ENCODE measurements around the gene ZSCAN23.
"Not testable (repeated sequence)": the region's sequence is repeated elsewhere in the genome, so short reads cannot be mapped to it uniquely, and the experiment has no call there.

ZSCAN23 gene

GRCh38 chr6:28429781-28430180 lies 13.5 kb downstream of the ZSCAN23 start:
- H3K4me3 ChIP-seq (ENCODE audit: low read length), result no peak overlapping the region
- no peaks in the 10 kb centered on the region for H3K9me3 ChIP-seq (ENCODE audit: control insufficient read depth, low read depth, low read length)
- no peaks in the 10 kb centered on the region for H3K4me1 ChIP-seq (ENCODE audit: control insufficient read depth, low read depth, low read length)
- no peak overlapping the region for H3K27ac ChIP-seq (ENCODE audit: low read length)
- H3K9ac ChIP-seq (ENCODE audit: low read length), result no peak overlapping the region
- no peaks in the 10 kb centered on the region for H3K27me3 ChIP-seq (ENCODE audit: control insufficient read depth, insufficient read depth, low read length)
- peaks cover 20% of the 10 kb centered on the region for H3K36me3 ChIP-seq (ENCODE audit: control insufficient read depth, low read depth, low read length)

- Histone ChIP-seq H3K9me3 (ENCODE audit: control insufficient read depth, low read depth, low read length) (no peaks in the 10 kb centered on the region), H3K4me3 (ENCODE audit: low read length) (no peak overlapping the region), H3K27me3 (ENCODE audit: control insufficient read depth, insufficient read depth, low read length) (no peaks in the 10 kb centered on the region), H3K27ac (ENCODE audit: low read length) (no peak overlapping the region), H3K9ac (ENCODE audit: low read length) (no peak overlapping the region), H3K36me3 (ENCODE audit: control insufficient read depth, low read depth, low read length) (peaks cover 13% of the 10 kb centered on the region), H3K4me1 (ENCODE audit: control insufficient read depth, low read depth, low read length) (no peaks in the 10 kb centered on the region)
Measured at GRCh38 chr6:28425944-28426541, 17.2 kb downstream of the ZSCAN23 start.

- Histone ChIP-seq H3K27me3 (ENCODE audit: control insufficient read depth, insufficient read depth, low read length) (no peaks in the 10 kb centered on the region), H3K36me3 (ENCODE audit: control insufficient read depth, low read depth, low read length) (peaks cover 13% of the 10 kb centered on the region), H3K4me3 (ENCODE audit: low read length) (no peak overlapping the region), H3K27ac (ENCODE audit: low read length) (no peak overlapping the region), H3K9me3 (ENCODE audit: control insufficient read depth, low read depth, low read length) (no peaks in the 10 kb centered on the region), H3K9ac (ENCODE audit: low read length) (no peak overlapping the region), H3K4me1 (ENCODE audit: control insufficient read depth, low read depth, low read length) (no peaks in the 10 kb centered on the region)
Measured at GRCh38 chr6:28424163-28424562, 19.1 kb downstream of the ZSCAN23 start.

- H3K9ac ChIP-seq (ENCODE audit: low read length), result no peak overlapping the region
- peaks cover 13% of the 10 kb centered on the region for H3K36me3 ChIP-seq (ENCODE audit: control insufficient read depth, low read depth, low read length)
- H3K9me3 ChIP-seq (ENCODE audit: control insufficient read depth, low read depth, low read length), result no peaks in the 10 kb centered on the region
- no peaks in the 10 kb centered on the region for H3K27me3 ChIP-seq (ENCODE audit: control insufficient read depth, insufficient read depth, low read length)
- no peaks in the 10 kb centered on the region for H3K4me1 ChIP-seq (ENCODE audit: control insufficient read depth, low read depth, low read length)
- H3K27ac ChIP-seq (ENCODE audit: low read length), result no peak overlapping the region
- no peak overlapping the region for H3K4me3 ChIP-seq (ENCODE audit: low read length)
Measured at GRCh38 chr6:28423546-28423945, 19.7 kb downstream of the ZSCAN23 start.

- Histone ChIP-seq H3K27me3 (ENCODE audit: control insufficient read depth, insufficient read depth, low read length) (no peaks in the 10 kb centered on the region), H3K27ac (ENCODE audit: low read length) (no peak overlapping the region), H3K36me3 (ENCODE audit: control insufficient read depth, low read depth, low read length) (no peaks in the 10 kb centered on the region), H3K4me3 (ENCODE audit: low read length) (no peak overlapping the region), H3K4me1 (ENCODE audit: control insufficient read depth, low read depth, low read length) (no peaks in the 10 kb centered on the region), H3K9me3 (ENCODE audit: control insufficient read depth, low read depth, low read length) (no peaks in the 10 kb centered on the region), H3K9ac (ENCODE audit: low read length) (no peak overlapping the region)
Measured at GRCh38 chr6:28413681-28414080, 29.6 kb downstream of the ZSCAN23 start.

- no peak overlapping the region for H3K27ac ChIP-seq (ENCODE audit: low read length)
- no peaks in the 10 kb centered on the region for H3K4me1 ChIP-seq (ENCODE audit: control insufficient read depth, low read depth, low read length)
- no peaks in the 10 kb centered on the region for H3K9me3 ChIP-seq (ENCODE audit: control insufficient read depth, low read depth, low read length)
- no peak overlapping the region for H3K4me3 ChIP-seq (ENCODE audit: low read length)
- H3K27me3 ChIP-seq (ENCODE audit: control insufficient read depth, insufficient read depth, low read length), result no peaks in the 10 kb centered on the region
- no peaks in the 10 kb centered on the region for H3K36me3 ChIP-seq (ENCODE audit: control insufficient read depth, low read depth, low read length)
- H3K9ac ChIP-seq (ENCODE audit: low read length), result no peak overlapping the region
Measured at GRCh38 chr6:28410767-28411166, 32.5 kb downstream of the ZSCAN23 start.

GRCh38 chr6:28408076-28408802 lies 35.1 kb downstream of the ZSCAN23 start:
- H3K27me3 ChIP-seq (ENCODE audit: control insufficient read depth, insufficient read depth, low read length), result no peaks in the 10 kb centered on the region
- no peaks in the 10 kb centered on the region for H3K4me1 ChIP-seq (ENCODE audit: control insufficient read depth, low read depth, low read length)
- H3K27ac ChIP-seq (ENCODE audit: low read length), result no peak overlapping the region
- H3K36me3 ChIP-seq (ENCODE audit: control insufficient read depth, low read depth, low read length), result no peaks in the 10 kb centered on the region
- H3K9ac ChIP-seq (ENCODE audit: low read length), result no peak overlapping the region
- H3K4me3 ChIP-seq (ENCODE audit: low read length), result no peak overlapping the region
- no peaks in the 10 kb centered on the region for H3K9me3 ChIP-seq (ENCODE audit: control insufficient read depth, low read depth, low read length)

GRCh38 chr6:28407401-28407800 lies 35.9 kb downstream of the ZSCAN23 start:
- no peak overlapping the region for H3K27ac ChIP-seq (ENCODE audit: low read length)
- H3K9ac ChIP-seq (ENCODE audit: low read length), result no peak overlapping the region
- H3K36me3 ChIP-seq (ENCODE audit: control insufficient read depth, low read depth, low read length), result no peaks in the 10 kb centered on the region

GRCh38 chr6:28403923-28404322 lies 39.4 kb downstream of the ZSCAN23 start:
- peaks cover 22% of the 10 kb centered on the region for H3K27me3 ChIP-seq (ENCODE audit: control insufficient read depth, insufficient read depth, low read length)
- not testable (repeated sequence) for H3K36me3 ChIP-seq (ENCODE audit: control insufficient read depth, low read depth, low read length); H3K4me3 ChIP-seq (ENCODE audit: low read length); H3K27ac ChIP-seq (ENCODE audit: low read length); H3K4me1 ChIP-seq (ENCODE audit: control insufficient read depth, low read depth, low read length); H3K9me3 ChIP-seq (ENCODE audit: control insufficient read depth, low read depth, low read length); H3K9ac ChIP-seq (ENCODE audit: low read length)

More at GRCh38 chr6:28407401-28407800, 35.9 kb downstream of the ZSCAN23 start:
- H3K27me3 ChIP-seq (ENCODE audit: control insufficient read depth, insufficient read depth, low read length), result peaks cover 3% of the 10 kb centered on the region
- no peaks in the 10 kb centered on the region for H3K4me1 ChIP-seq (ENCODE audit: control insufficient read depth, low read depth, low read length)
- H3K9me3 ChIP-seq (ENCODE audit: control insufficient read depth, low read depth, low read length), result no peaks in the 10 kb centered on the region
- no peak overlapping the region for H3K4me3 ChIP-seq (ENCODE audit: low read length)

GRCh38 chr6:28402197-28402596 lies 41.1 kb downstream of the ZSCAN23 start:
- Histone ChIP-seq H3K27ac (ENCODE audit: low read length) (no peak overlapping the region), H3K9ac (ENCODE audit: low read length) (no peak overlapping the region), H3K27me3 (ENCODE audit: control insufficient read depth, insufficient read depth, low read length) (peaks cover 22% of the 10 kb centered on the region), H3K4me3 (ENCODE audit: low read length) (no peak overlapping the region), H3K4me1 (ENCODE audit: control insufficient read depth, low read depth, low read length) (peaks cover 6% of the 10 kb centered on the region), H3K36me3 (ENCODE audit: control insufficient read depth, low read depth, low read length) (no peaks in the 10 kb centered on the region), H3K9me3 (ENCODE audit: control insufficient read depth, low read depth, low read length) (no peaks in the 10 kb centered on the region)

- no peak overlapping the region for H3K4me3 ChIP-seq (ENCODE audit: low read length)
- no peak overlapping the region for H3K27ac ChIP-seq (ENCODE audit: low read length)
- H3K9ac ChIP-seq (ENCODE audit: low read length), result no peak overlapping the region
- H3K27me3 ChIP-seq (ENCODE audit: control insufficient read depth, insufficient read depth, low read length), result peaks cover 22% of the 10 kb centered on the region
- peaks cover 9% of the 10 kb centered on the region for H3K36me3 ChIP-seq (ENCODE audit: control insufficient read depth, low read depth, low read length)
- H3K4me1 ChIP-seq (ENCODE audit: control insufficient read depth, low read depth, low read length), result peaks cover 6% of the 10 kb centered on the region
- H3K9me3 ChIP-seq (ENCODE audit: control insufficient read depth, low read depth, low read length), result no peaks in the 10 kb centered on the region
Measured at GRCh38 chr6:28401172-28401571, 42.1 kb downstream of the ZSCAN23 start.

- H3K9me3 ChIP-seq (ENCODE audit: control insufficient read depth, low read depth, low read length), result no peaks in the 10 kb centered on the region
- peaks cover 18% of the 10 kb centered on the region for H3K36me3 ChIP-seq (ENCODE audit: control insufficient read depth, low read depth, low read length)
- H3K4me3 ChIP-seq (ENCODE audit: low read length), result peak overlapping the region; percentile 98
- peak overlapping the region; percentile 98 for H3K9ac ChIP-seq (ENCODE audit: low read length)
- H3K27ac ChIP-seq (ENCODE audit: low read length), result no peak overlapping the region
- H3K4me1 ChIP-seq (ENCODE audit: control insufficient read depth, low read depth, low read length), result peaks cover 6% of the 10 kb centered on the region
- H3K27me3 ChIP-seq (ENCODE audit: control insufficient read depth, insufficient read depth, low read length), result peaks cover 22% of the 10 kb centered on the region
Measured at GRCh38 chr6:28400122-28400451, 43.2 kb downstream of the ZSCAN23 start.
